Measurements from ENCODE around the gene ZBTB14. TPM values are rescaled to one million over a fixed set of nuclear protein-coding genes. Genes with fewer than 3 reads are reported as not detected.

The ZBTB14 gene
- total RNA-seq, 1 donor from 2014 or later, result 22.5 TPM

- Mint-ChIP-seq H3K4me3 (no peak overlapping the region), H3K27me3 (ENCODE audit: insufficient read depth, low read depth) (peaks cover 6% of the 10 kb centered on the region), H3K9me3 (no peaks in the 10 kb centered on the region), H3K4me1 (peaks cover 14% of the 10 kb centered on the region), H3K27ac (no peak overlapping the region), H3K36me3 (peaks cover 8% of the 10 kb centered on the region)
- H3K4me1 ChIP-seq, result peaks cover 20% of the 10 kb centered on the region
- peaks cover 41% of the 10 kb centered on the region for H3K27me3 ChIP-seq
- no peak overlapping the region for H3K4me2 ChIP-seq
- H3K79me2 ChIP-seq (ENCODE audit: low read depth), result no peaks in the 10 kb centered on the region
- no peak for DNase-seq (ENCODE audit: low spot score)
- H3K27ac ChIP-seq, result no peak overlapping the region
- H3F3A ChIP-seq (ENCODE audit: low read depth), result peaks cover 14% of the 10 kb centered on the region
- no peak overlapping the region for H3K9ac ChIP-seq
- peaks cover 25% of the 10 kb centered on the region for H4K20me1 ChIP-seq (ENCODE audit: low read depth)
- H3K9me3 ChIP-seq (ENCODE audit: low read depth), result no peaks in the 10 kb centered on the region
- no peak for TF ChIP-seq CTCF (IDR thresholded peaks at IDR 0.05)
- TF ChIP-seq EZH2 (IDR thresholded peaks at IDR 0.05), result no peak
- TF ChIP-seq EZH2phosphoT487 (IDR thresholded peaks at IDR 0.05), result no peak
- H3K36me3 ChIP-seq, result peaks cover 5% of the 10 kb centered on the region
- H2AFZ ChIP-seq (replicated peaks), result no peak overlapping the region
- no peak overlapping the region for H3K4me3 ChIP-seq
Measured at GRCh38 chr18:5286525-5286924, 9.0 kb downstream of the ZBTB14 start.

GRCh38 chr18:5285326-5285725, 10.2 kb downstream of the ZBTB14 start:
- peaks cover 4% of the 10 kb centered on the region for H3K9me3 Mint-ChIP-seq
- DNase-seq (ENCODE audit: low spot score), result no peak
- Histone ChIP-seq H3K4me1 (peaks cover 20% of the 10 kb centered on the region), H2AFZ (replicated peaks) (no peak overlapping the region), H3K27ac (no peak overlapping the region), H3K36me3 (peaks cover 8% of the 10 kb centered on the region), H3K79me2 (ENCODE audit: low read depth) (no peaks in the 10 kb centered on the region), H3K9ac (no peak overlapping the region), H4K20me1 (ENCODE audit: low read depth) (peaks cover 25% of the 10 kb centered on the region), H3K9me3 (ENCODE audit: low read depth) (no peaks in the 10 kb centered on the region), H3K4me3 (no peak overlapping the region), H3K4me2 (no peak overlapping the region), H3K27me3 (peaks cover 46% of the 10 kb centered on the region), H3F3A (ENCODE audit: low read depth) (peaks cover 14% of the 10 kb centered on the region)
- no peak overlapping the region for H3K4me3 Mint-ChIP-seq
- H3K27me3 Mint-ChIP-seq (ENCODE audit: insufficient read depth, low read depth), result peaks cover 6% of the 10 kb centered on the region
- TF ChIP-seq CTCF (IDR thresholded peaks at IDR 0.05) (no peak), EZH2 (IDR thresholded peaks at IDR 0.05) (no peak), EZH2phosphoT487 (IDR thresholded peaks at IDR 0.05) (no peak)
- no peak overlapping the region for H3K27ac Mint-ChIP-seq
- no peaks in the 10 kb centered on the region for H3K36me3 Mint-ChIP-seq
- H3K4me1 Mint-ChIP-seq, result peaks cover 14% of the 10 kb centered on the region

- Histone ChIP-seq H2AFZ (replicated peaks) (no peak overlapping the region), H3K4me1 (peaks cover 20% of the 10 kb centered on the region), H3K27me3 (peaks cover 51% of the 10 kb centered on the region), H3K9me3 (ENCODE audit: low read depth) (no peaks in the 10 kb centered on the region), H4K20me1 (ENCODE audit: low read depth) (peaks cover 25% of the 10 kb centered on the region), H3K27ac (no peak overlapping the region), H3F3A (ENCODE audit: low read depth) (peaks cover 14% of the 10 kb centered on the region), H3K79me2 (ENCODE audit: low read depth) (no peaks in the 10 kb centered on the region), H3K36me3 (peaks cover 9% of the 10 kb centered on the region), H3K4me2 (no peak overlapping the region), H3K4me3 (no peak overlapping the region), H3K9ac (no peak overlapping the region)
- Mint-ChIP-seq H3K9me3 (peaks cover 4% of the 10 kb centered on the region), H3K27me3 (ENCODE audit: insufficient read depth, low read depth) (peaks cover 6% of the 10 kb centered on the region), H3K4me3 (no peak overlapping the region), H3K27ac (no peak overlapping the region), H3K4me1 (peaks cover 14% of the 10 kb centered on the region), H3K36me3 (no peaks in the 10 kb centered on the region)
- TF ChIP-seq EZH2phosphoT487 (IDR thresholded peaks at IDR 0.05), result no peak
- TF ChIP-seq CTCF (IDR thresholded peaks at IDR 0.05), result no peak
- no peak for TF ChIP-seq EZH2 (IDR thresholded peaks at IDR 0.05)
- no peak for DNase-seq (ENCODE audit: low spot score)
Measured at GRCh38 chr18:5284808-5285207, 10.7 kb downstream of the ZBTB14 start.
